Endothelial cell of umbilical vein (primary cell): Measurements from ENCODE around the gene ASB8. TPM values are rescaled to one million over a fixed set of nuclear protein-coding genes. Genes with fewer than 3 reads are reported as not detected.

ENCODE experiments used
- BruUV-seq: library from RNA; stranded (reverse); fragments of 400-500 nt; replicated peaks from 2 replicates; lab custom pipeline; 2021; lab: Mats Ljungman, UMichigan
- CTCF ChIA-PET: fragments of 300-600, 350-600 bp; sonication (Branson Sonifier 250); formaldehyde crosslinking; loops from one replicate; lab custom pipeline; 2021; ENCODE audit warnings: antibody characterized with exemption, inconsistent platforms; lab: Charles Lee
- POLR2A ChIA-PET: fragments of 300-600, 350-600 bp; sonication (Branson Sonifier 250); formaldehyde crosslinking; loops from one replicate; lab custom pipeline; 2021; ENCODE audit warnings: antibody characterized with exemption, inconsistent platforms; lab: Charles Lee
- DNase-seq: peaks from one replicate; pipeline ENCODE4 v3.0.0-alpha.2; 2011; ENCODE audit warnings: low read depth, low spot score
- FAIRE-seq: peaks from 2 replicates; lab custom pipeline; 2011; peaks lifted over from hg19 to GRCh38; lab: Jason Lieb, UNC
- H2AFZ ChIP-seq: 2 replicates; pipeline ENCODE4 v1.6.0; 2012; ENCODE audit warnings: low read depth, low read length, control low read depth, inconsistent platforms
- H3K27ac ChIP-seq: 2 replicates; pipeline ENCODE4 v1.5.1; 2011; ENCODE audit warnings: low read depth, mild to moderate bottlenecking, control low read depth, low read length, moderate library complexity; ENCODE audit not compliant: insufficient read depth
- H3K27me3 ChIP-seq, 2 experiments: 2 replicates each; pipeline versions ENCODE4 v1.6.0 to v1.6.1; 2011; ENCODE audit warnings: low read length in 2 of 2, mixed read lengths in 1 of 2; ENCODE audit not compliant: control insufficient read depth in 2 of 2, insufficient read depth in 2 of 2
- H3K36me3 ChIP-seq, 2 experiments: 2 replicates in 1 of 2; 3 replicates in 1 of 2; pipeline ENCODE4 v1.5.1; 2011; ENCODE audit warnings: low read length in 2 of 2, mild to moderate bottlenecking in 1 of 2, moderate library complexity in 1 of 2; ENCODE audit not compliant: control insufficient read depth in 2 of 2, insufficient read depth in 2 of 2; ENCODE audit errors: extremely low read depth in 1 of 2
- H3K4me1 ChIP-seq: 3 replicates; pipeline ENCODE4 v1.5.1; 2011; ENCODE audit warnings: mild to moderate bottlenecking, low read length; ENCODE audit not compliant: control insufficient read depth, insufficient read depth; ENCODE audit errors: extremely low read depth
- H3K4me2 ChIP-seq: 2 replicates; pipeline ENCODE4 v1.6.1; 2011; ENCODE audit warnings: low read length, control low read depth, mixed read lengths; ENCODE audit not compliant: insufficient read depth
- H3K4me3 ChIP-seq, 3 experiments: fragments of 200-600 bp in 1 of 3; sonication (generic), shearing (Covaris generic) in 1 of 3; replicated peaks in 1 of 3; 2 replicates each; pipeline ENCODE4 v1.5.1; 2011 to 2016; ENCODE audit warnings: control low read depth in 3 of 3, low read length in 3 of 3, mild to moderate bottlenecking in 2 of 3, inconsistent platforms in 1 of 3, low read depth in 1 of 3, moderate library complexity in 1 of 3; ENCODE audit not compliant: insufficient read depth in 1 of 3
- H3K79me2 ChIP-seq: 2 replicates; pipeline ENCODE4 v1.6.0; 2012; ENCODE audit warnings: low read length, inconsistent platforms; ENCODE audit not compliant: control insufficient read depth, insufficient read depth
- H3K9ac ChIP-seq: replicated peaks from 2 replicates; pipeline ENCODE3; 2011; ENCODE audit warnings: low read length, control low read depth; ENCODE audit not compliant: insufficient read depth; ENCODE audit errors: extremely low read depth
- H3K9me1 ChIP-seq: replicated peaks from 3 replicates; pipeline ENCODE4 v1.6.0; 2011; ENCODE audit warnings: mild to moderate bottlenecking, low read length; ENCODE audit not compliant: control insufficient read depth, insufficient read depth; ENCODE audit errors: extremely low read depth
- H3K9me3 ChIP-seq: replicated peaks from 2 replicates; pipeline ENCODE4 v1.5.1; 2012; ENCODE audit warnings: low read length, inconsistent platforms; ENCODE audit not compliant: control insufficient read depth, insufficient read depth
- H4K20me1 ChIP-seq: replicated peaks from 2 replicates; pipeline ENCODE3; 2011; ENCODE audit warnings: mild to moderate bottlenecking, low read length; ENCODE audit not compliant: control insufficient read depth, insufficient read depth; ENCODE audit errors: extremely low read depth
- FOS ChIP-seq: IDR thresholded peaks from 2 replicates; pipeline ENCODE4 v1.6.1; 2011; ENCODE audit warnings: mild to moderate bottlenecking, low read length, moderate library complexity, borderline replicate concordance; ENCODE audit not compliant: insufficient read depth
- MAX ChIP-seq: IDR thresholded peaks from 2 replicates; pipeline ENCODE4 v1.6.1; 2011; ENCODE audit not compliant: insufficient read depth, insufficient read length
- MYC ChIP-seq: IDR thresholded peaks from one replicate; pipeline ENCODE4 v1.6.1; 2011; ENCODE audit warnings: mild to moderate bottlenecking, low read depth, low read length
- POLR2AphosphoS5 ChIP-seq: IDR thresholded peaks from 2 replicates; pipeline ENCODE4 v1.6.1; 2012; ENCODE audit warnings: low read depth, mild to moderate bottlenecking, control low read depth, low read length, moderate library complexity; ENCODE audit not compliant: insufficient read depth
- dilution Hi-C: fragments of 300-500 bp; cut with MboI; formaldehyde crosslinking; loops from one replicate; pipeline ENCODE4 v1.15.0; 2019; ENCODE audit warnings: low sequenced_read_pairs; ENCODE audit not compliant: extremely low pct_ligation_motif_present
- intact Hi-C: fragments of 100-400 bp; cut with micrococcal nuclease; formaldehyde crosslinking; loops from one replicate; pipeline ENCODE4 v1.10.0; 2022
- polyA plus RNA-seq, 4 experiments: library from polyadenylated mRNA; depleted of rRNA in 3 of 4; stranded (reverse) in 3 of 4; unstranded in 1 of 4; fragments of >200 nt; gene quantifications; 2 replicates each; pipeline versions ENCODE4 v1.2.1 to v1.2.3, GENCODE V29; 2011 to 2012; ENCODE audit warnings: missing spikeins in 1 of 4
- total RNA-seq: library from RNA; stranded (reverse); gene quantifications from 2 replicates; pipeline ENCODE4 v1.2.3, GENCODE V29; 2021
- TF ChIP-seq, protein P1 (sequence below), 2 donors: IDR thresholded peaks; 1 replicate in 1 of 2; 2 replicates in 1 of 2; pipeline ENCODE4 v1.5.1; 2011; ENCODE audit warnings: low read length in 2 of 2, mild to moderate bottlenecking in 2 of 2, moderate library complexity in 2 of 2, control low read depth in 1 of 2, inconsistent platforms in 1 of 2, low read depth in 1 of 2; ENCODE audit not compliant: insufficient read depth in 1 of 2; ENCODE audit errors: extremely low read depth in 1 of 2

ASB8 gene
- total and polyA plus RNA-seq, 2 donors (not counting 3 experiments of a cell fraction or from before 2014, with no cell fraction given): 14.9 to 29.7 TPM

- no peaks in the 10 kb centered on the region for H3K27me3 ChIP-seq
- H3K4me2 ChIP-seq: peak overlapping the region; percentile 77
- ChIA-PET POLR2A (interaction anchor here (0.7 to 0.9 kb wide), 2 partner anchors 18 to 43 kb away, joined by 3 read pairs; no protein-coding TSS in a partner anchor), CTCF (interaction anchor here (0.6 to 1.7 kb wide), 2 partner anchors 22 to 52 kb away, joined by 3 to 8 read pairs; partner anchors contain the start of gene ASB8)
- peaks cover 12% of the 10 kb centered on the region for H3K4me1 ChIP-seq
- H2AFZ ChIP-seq: peak overlapping the region; percentile 100
- no peaks in the 10 kb centered on the region for H3K36me3 ChIP-seq
- dilution Hi-C loops (no loop called here), intact Hi-C loops (loop anchor here (1.0 to 10.0 kb wide), 3 partner anchors 14 to 349 kb away; partner anchors contain the start of genes COL2A1 and PFKM)
- H3K9ac ChIP-seq: peak overlapping the region; percentile 98
- peak; percentile 56 for DNase-seq
- no peaks in the 10 kb centered on the region for H4K20me1 ChIP-seq
- TF ChIP-seq POLR2AphosphoS5 (no peak), FOS (no peak), MYC (no peak), MAX (no peak)
- peak overlapping the region; percentile 98 for H3K27ac ChIP-seq
- H3K4me3 ChIP-seq: peak overlapping the region; percentile 41 to 91 (median 81)
- BruUV-seq: no TSS peak
- H3K79me2 ChIP-seq: peaks cover 28% of the 10 kb centered on the region
- no peaks in the 10 kb centered on the region for H3K9me3 ChIP-seq
- no peaks in the 10 kb centered on the region for H3K9me1 ChIP-seq
- FAIRE-seq: no peak
Observed at GRCh38 chr12:48105321-48105866, 51.9 kb downstream of the ASB8 start.

DNA sequence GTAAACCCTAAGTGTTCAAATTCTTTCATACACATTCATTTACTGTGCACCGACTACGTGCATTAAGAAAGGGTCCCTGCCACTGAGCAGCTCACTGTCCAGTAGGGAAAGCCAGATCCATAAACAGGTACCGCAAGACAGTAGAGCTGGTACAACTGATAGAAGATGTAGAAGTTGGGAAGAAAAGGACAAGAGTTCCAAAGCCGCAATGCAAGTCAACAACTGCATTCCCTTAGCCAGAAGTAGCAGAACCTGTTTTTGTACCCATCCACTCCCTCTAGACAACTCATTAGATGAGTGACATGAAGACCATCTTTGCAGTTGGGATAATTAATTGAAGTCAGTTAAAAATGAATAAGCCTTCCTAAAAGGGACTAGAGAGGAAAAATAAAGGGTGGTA, 52.8 kb downstream of the ASB8 start:
- DNase-seq (no peak), FAIRE-seq (no peak)
- Histone ChIP-seq H3K9ac (no peak overlapping the region), H2AFZ (no peak overlapping the region), H3K27ac (no peak overlapping the region), H3K4me3 (peak overlapping the region in 1 of 3 experiments; percentile 81), H3K9me3 (no peaks in the 10 kb centered on the region), H3K27me3 (no peaks in the 10 kb centered on the region), H3K36me3 (no peaks in the 10 kb centered on the region), H3K4me1 (peaks cover 12% of the 10 kb centered on the region), H3K79me2 (peaks cover 33% of the 10 kb centered on the region), H3K9me1 (no peaks in the 10 kb centered on the region), H3K4me2 (peak overlapping the region; percentile 77), H4K20me1 (no peaks in the 10 kb centered on the region)
- ChIA-PET CTCF (no interaction called here), POLR2A (no interaction called here)
- intact Hi-C loops: loop anchor here (10.0 kb wide), 1 partner anchor 350 kb away; no protein-coding TSS in a partner anchor
- TF ChIP-seq, protein P1, sequence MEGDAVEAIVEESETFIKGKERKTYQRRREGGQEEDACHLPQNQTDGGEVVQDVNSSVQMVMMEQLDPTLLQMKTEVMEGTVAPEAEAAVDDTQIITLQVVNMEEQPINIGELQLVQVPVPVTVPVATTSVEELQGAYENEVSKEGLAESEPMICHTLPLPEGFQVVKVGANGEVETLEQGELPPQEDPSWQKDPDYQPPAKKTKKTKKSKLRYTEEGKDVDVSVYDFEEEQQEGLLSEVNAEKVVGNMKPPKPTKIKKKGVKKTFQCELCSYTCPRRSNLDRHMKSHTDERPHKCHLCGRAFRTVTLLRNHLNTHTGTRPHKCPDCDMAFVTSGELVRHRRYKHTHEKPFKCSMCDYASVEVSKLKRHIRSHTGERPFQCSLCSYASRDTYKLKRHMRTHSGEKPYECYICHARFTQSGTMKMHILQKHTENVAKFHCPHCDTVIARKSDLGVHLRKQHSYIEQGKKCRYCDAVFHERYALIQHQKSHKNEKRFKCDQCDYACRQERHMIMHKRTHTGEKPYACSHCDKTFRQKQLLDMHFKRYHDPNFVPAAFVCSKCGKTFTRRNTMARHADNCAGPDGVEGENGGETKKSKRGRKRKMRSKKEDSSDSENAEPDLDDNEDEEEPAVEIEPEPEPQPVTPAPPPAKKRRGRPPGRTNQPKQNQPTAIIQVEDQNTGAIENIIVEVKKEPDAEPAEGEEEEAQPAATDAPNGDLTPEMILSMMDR (IDR thresholded peaks at IDR 0.05; ENCODE audit: extremely low read depth in 1 of 2, insufficient read depth in 1 of 2, low read depth in 1 of 2, low read length in 2 of 2): no peak
- no peak for TF ChIP-seq MAX
- TF ChIP-seq FOS: no peak
- dilution Hi-C loops: no loop called here
- BruUV-seq: no TSS peak
